ENCODE data around the gene QRFPR.
"Not testable (repeated sequence)": the region's sequence is repeated elsewhere in the genome, so short reads cannot be mapped to it uniquely, and the experiment has no call there.

QRFPR gene

DNA sequence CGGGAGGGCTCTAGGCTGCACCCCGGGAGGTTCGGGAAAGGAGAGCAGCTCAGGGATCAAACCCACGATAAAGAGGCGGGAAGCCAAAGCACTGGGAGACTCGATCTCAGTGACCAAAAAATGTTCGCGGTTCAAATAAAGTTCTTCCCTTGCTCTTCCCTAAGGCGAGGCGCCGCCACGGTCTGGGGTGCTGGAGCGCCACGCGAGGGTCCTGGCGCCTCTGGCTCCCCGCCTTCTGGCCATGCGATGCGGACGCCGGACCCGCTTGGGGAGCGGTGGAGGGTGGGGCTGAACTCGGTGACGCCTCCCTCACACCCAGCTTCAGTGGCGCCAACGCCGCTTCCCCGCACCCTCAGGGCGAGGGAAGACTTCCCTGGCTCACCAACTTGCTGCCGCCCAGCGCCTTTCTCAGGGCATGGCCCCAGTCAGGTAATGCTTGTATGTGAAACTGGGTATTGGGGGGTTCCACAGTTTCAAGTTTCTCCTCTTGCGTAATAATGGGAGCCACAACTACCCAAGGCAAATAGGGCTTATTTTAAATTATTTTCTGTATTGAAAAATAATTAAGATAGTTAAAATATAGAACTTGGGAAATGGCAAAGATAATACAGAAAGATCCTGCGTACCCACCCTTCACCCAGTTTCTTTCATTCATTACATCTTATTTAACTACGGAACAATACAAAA is at the start of gene QRFPR:
Gene QRFPR, minus strand, starts transcription at position 243 of the 687 bp plus-strand sequence. CDS start 371 bp downstream, outside the sequence.
- no peak for DNase-seq (ENCODE audit: low read depth in 2 of 2)

DNA sequence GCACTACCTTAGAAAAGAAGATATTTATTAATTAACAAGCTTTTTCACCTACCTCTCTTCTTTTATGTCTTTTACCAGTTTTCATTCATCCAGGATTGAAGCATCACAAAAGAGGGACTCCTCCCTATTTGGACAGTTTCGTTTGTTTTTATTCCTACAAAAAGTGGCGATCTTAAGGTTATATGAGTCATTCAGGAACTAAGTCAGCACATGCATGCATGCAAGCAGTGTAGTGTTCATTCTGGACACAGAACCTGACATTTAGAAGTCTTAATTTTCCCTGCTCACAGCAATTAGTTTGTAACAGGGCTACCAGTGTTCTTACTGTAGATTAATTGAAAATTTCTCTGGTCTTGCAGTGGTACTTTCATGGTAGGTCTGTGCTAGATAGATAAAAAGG is 47.9 kb upstream of the QRFPR start:
- DNase-seq (ENCODE audit: low read depth in 2 of 2) = no peak

DNA sequence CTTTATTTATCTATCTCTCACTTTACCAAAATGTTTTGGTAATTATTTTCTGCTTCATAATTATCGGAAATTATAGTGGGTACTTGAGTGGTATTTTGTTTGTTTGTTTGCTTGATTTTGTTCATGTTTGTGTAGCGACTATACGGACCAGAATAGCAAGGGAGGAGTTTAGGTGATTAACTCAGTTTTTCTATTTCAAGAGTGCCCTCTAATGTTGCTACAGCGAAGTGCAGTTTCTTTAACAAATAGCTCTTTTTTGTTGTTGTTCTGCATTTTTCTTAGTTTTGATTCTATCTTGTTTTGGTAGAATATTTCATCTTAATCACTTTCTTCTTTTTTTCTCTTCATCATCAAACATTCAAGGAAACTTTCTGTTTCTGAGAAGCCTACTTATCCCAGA is 40.8 kb upstream of the QRFPR start:
- no peak for DNase-seq (ENCODE audit: low read depth in 2 of 2)

- DNase-seq (ENCODE audit: low read depth in 2 of 2) = no peak
Measured at GRCh38 chr4:121411151-121411744, 30.4 kb upstream of the QRFPR start.

GRCh38 chr4:121408567-121408966 is 27.7 kb upstream of the QRFPR start:
- DNase-seq (ENCODE audit: low read depth in 2 of 2) = not testable (repeated sequence)

DNA sequence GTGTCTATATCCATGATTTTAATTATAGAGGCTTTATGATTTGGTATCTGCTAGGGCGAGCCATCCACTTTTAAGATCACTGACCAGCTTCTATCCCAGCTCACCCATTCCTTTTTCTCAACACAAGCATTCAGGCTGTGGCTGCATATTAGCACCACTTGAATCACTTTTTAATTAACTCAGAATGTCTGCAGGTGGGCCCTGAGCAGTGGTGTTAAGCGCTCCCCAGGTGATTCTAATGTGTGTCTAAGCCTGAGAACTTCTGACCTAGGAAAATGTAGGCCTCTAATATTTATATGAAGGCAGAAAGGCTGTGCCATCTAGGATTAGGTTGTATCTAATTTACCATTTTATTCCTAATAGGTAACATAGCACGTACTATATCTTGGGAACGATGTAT is 19.8 kb upstream of the QRFPR start:
- DNase-seq (ENCODE audit: low read depth in 2 of 2) = no peak

DNA sequence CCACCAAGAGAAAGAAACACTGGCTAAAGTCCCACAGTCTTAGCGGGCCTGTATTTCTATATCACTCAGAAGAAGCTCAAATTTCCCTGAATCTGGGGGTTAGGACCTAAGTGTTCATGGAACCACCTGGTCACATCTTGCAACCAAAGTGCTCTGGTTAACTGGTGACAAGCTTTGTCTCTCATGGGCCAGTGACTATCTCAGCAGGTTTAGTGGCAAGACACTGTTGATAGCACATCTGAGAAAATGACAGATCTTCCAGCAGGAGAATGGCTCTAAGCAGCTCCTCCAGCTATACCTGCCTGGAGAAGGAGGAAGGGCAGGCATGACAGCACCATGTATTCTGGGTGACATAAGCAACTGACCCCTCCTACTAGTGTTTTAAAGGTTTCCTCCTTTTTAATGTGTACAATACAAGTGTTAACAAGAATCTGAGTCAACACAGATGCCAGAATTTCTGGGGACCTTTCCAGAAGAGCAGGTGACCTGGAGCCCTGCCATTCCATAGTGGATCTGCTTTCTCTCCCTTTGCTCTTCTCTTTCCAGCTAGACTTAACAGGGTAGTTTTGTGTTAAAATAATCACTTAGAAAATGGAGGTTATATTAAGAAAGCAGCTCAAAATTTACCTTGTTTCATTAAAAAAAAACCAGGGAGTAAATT is 17.3 kb upstream of the QRFPR start:
- no peak for DNase-seq (ENCODE audit: low read depth in 2 of 2)

GRCh38 chr4:121397434-121397833 is 16.6 kb upstream of the QRFPR start:
- no peak for DNase-seq (ENCODE audit: low read depth in 2 of 2)

DNA sequence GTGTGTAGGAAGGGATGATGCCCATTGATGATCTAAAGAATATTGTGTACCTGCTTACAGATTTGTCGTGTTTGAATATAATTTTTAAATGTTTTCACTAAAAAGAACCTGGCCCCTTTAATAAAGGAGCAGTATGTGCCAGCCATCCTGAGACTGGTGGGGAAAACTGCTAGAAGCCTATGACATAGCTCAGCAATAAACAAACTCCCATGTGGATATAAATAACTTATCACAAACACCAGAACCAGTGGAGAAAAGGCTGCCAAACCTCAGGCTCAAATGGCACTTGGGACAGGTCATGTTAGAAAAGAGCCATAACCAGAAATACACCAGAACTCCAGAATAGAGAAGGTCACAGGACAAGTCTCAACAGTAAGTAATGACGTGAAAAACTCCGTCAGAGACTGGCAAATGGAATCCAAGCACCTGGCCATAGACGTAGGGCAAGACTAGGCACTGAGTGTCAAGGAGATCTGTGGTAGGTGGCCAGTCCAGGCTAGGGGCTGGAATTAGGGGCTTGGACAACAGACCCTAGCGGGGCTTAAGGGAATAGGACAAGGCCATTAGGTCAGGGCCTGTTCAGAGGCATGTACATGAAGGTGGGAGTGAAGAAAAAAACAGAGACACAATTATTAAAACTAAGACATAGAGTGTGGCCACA is 11.7 kb upstream of the QRFPR start:
- DNase-seq (ENCODE audit: low read depth in 2 of 2) = no peak

DNA sequence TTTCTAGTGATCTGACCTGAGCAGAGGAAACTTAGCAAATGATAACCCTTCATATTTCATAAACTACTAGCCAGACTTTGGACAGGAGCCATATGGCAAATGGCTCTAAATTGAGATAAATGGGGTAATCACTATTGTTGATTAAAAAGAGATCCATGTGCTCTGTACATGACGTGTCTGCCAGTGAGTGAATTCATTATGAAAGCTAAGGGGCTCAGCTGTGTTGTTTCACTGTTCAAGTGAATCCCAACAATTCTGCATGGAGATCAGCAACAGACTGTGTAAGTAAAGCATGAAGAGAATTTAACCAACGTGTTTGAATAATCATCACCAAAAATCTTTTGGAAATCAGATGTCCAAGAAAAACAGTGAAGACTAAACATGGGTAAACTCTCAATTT is 9.5 kb upstream of the QRFPR start:
- no peak for DNase-seq (ENCODE audit: low read depth in 2 of 2)

DNA sequence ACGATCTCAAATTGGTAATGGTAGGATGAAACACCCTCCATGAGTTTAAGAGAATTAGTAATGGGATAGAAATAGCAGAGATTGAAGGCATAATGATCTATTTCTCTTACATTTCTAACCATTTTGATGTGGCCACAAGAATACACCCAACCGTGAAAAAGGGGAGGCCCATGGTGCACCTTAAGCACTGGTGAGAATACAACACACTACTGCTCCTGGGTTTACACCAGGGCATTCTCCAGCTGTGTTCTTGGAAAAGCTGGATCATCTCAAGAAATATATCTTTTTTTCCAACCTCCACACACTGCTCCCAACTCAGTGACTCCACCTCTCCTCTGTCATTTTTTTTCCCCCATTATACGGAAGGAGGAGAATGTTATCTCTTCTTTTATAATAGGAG is 1.5 kb downstream of the QRFPR start:
- DNase-seq (ENCODE audit: low read depth in 2 of 2) = no peak

GRCh38 chr4:121377076-121377475 is 3.7 kb downstream of the QRFPR start:
- DNase-seq (ENCODE audit: low read depth in 2 of 2) = no peak

GRCh38 chr4:121376556-121376955 is 4.3 kb downstream of the QRFPR start:
- DNase-seq (ENCODE audit: low read depth in 2 of 2) = no peak

DNA sequence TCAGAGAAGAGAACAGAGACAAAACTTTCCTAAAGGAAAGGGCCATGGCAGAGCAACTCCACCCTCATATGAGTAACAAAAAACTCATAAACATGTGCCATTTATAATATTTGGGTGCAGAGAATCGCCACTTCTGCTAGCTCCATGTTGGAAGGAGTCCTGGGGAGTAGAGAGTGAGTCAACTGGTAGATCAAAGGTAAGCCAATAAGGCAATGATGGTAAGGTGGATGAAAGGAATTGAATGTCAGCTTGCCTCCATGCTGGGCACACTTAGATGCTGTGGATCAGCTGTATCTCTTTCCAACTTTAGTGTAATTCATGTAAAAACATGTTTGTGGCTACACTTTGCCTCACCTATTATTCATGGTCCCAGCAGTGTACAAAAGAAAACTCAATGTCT is 4.7 kb downstream of the QRFPR start:
- no peak for DNase-seq (ENCODE audit: low read depth in 2 of 2)

- DNase-seq (ENCODE audit: low read depth in 2 of 2) = peak; percentile 20 to 29
Measured at GRCh38 chr4:121375262-121375661, 5.6 kb downstream of the QRFPR start.

DNA sequence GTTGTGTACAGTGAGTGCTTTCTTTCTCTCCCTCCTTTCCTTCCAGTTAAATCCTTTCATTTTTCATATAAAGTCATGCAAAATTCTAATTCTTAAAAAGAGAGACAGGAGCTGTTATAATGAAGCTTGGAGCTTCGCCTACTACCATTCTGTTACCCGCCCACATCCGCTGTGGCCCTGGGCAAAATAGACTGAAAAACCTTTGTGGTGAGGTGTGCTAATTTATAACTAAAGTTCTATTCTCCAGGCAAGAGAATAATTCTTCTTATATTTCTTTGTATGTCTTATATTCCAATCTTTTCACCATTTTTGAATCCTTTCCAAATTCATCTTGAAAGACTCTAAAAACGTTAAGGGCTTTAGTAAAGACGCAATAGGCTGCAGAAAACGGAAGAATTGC is 7.0 kb downstream of the QRFPR start:
- DNase-seq (ENCODE audit: low read depth in 2 of 2) = no peak

- no peak for DNase-seq (ENCODE audit: low read depth in 2 of 2)
Measured at GRCh38 chr4:121370729-121371325, 10.0 kb downstream of the QRFPR start.

GRCh38 chr4:121360495-121360894 is 20.3 kb downstream of the QRFPR start:
- no peak for DNase-seq (ENCODE audit: low read depth in 2 of 2)

GRCh38 chr4:121358473-121358872 is 22.3 kb downstream of the QRFPR start:
- peak; percentile 41 to 48 for DNase-seq (ENCODE audit: low read depth in 2 of 2)

- peak in 1 of 2 experiments; percentile 15 for DNase-seq (ENCODE audit: low read depth in 2 of 2)
Measured at GRCh38 chr4:121353213-121353612, 27.6 kb downstream of the QRFPR start.

GRCh38 chr4:121344098-121344497 is 36.7 kb downstream of the QRFPR start:
- DNase-seq (ENCODE audit: low read depth in 2 of 2) = no peak

- DNase-seq (ENCODE audit: low read depth in 2 of 2) = no peak
Measured at GRCh38 chr4:121340247-121340646, 40.6 kb downstream of the QRFPR start.

All from fibroblast of skin of left quadriceps (primary cell).